ENCODE measurements around the gene TRPM3.
"Not testable (repeated sequence)": the region's sequence is repeated elsewhere in the genome, so short reads cannot be mapped to it uniquely, and the experiment has no call there.

The TRPM3 gene

GRCh38 chr9:70994582-70994981 is 126.8 kb downstream of the TRPM3 start:
- DNase-seq = no peak

- no peak for DNase-seq
These were observed 132.9 kb downstream of the TRPM3 start for GRCh38 chr9:70988551-70988950.

- no peak for DNase-seq
These were observed 133.4 kb downstream of the TRPM3 start for GRCh38 chr9:70987986-70988385.

- no peak for DNase-seq
These were observed 134.4 kb downstream of the TRPM3 start for GRCh38 chr9:70986984-70987383.

GRCh38 chr9:70983723-70984295 is 137.6 kb downstream of the TRPM3 start:
- no peak for DNase-seq

- DNase-seq = no peak
These were observed 140.1 kb downstream of the TRPM3 start for GRCh38 chr9:70981312-70981711.

GRCh38 chr9:70979966-70980365 is 141.5 kb downstream of the TRPM3 start:
- DNase-seq = no peak

GRCh38 chr9:70978085-70978484 is 143.3 kb downstream of the TRPM3 start:
- no peak for DNase-seq

GRCh38 chr9:70975821-70976220 is 145.6 kb downstream of the TRPM3 start:
- DNase-seq = no peak

GRCh38 chr9:70971723-70972122 is 149.7 kb downstream of the TRPM3 start:
- DNase-seq = no peak

- not testable (repeated sequence) for DNase-seq
These were observed 155.0 kb downstream of the TRPM3 start for GRCh38 chr9:70966380-70966779.

GRCh38 chr9:70964861-70965260 is 156.6 kb downstream of the TRPM3 start:
- DNase-seq = no peak

- no peak for DNase-seq
These were observed 157.9 kb downstream of the TRPM3 start for GRCh38 chr9:70963554-70963953.

- no peak for DNase-seq
These were observed 158.5 kb downstream of the TRPM3 start for GRCh38 chr9:70962761-70963440.

- DNase-seq = no peak
These were observed 162.1 kb downstream of the TRPM3 start for GRCh38 chr9:70959366-70959765.

GRCh38 chr9:70954596-70955143 is 166.8 kb downstream of the TRPM3 start:
- DNase-seq = no peak

GRCh38 chr9:70954126-70954525 is 167.3 kb downstream of the TRPM3 start:
- DNase-seq = no peak

- no peak for DNase-seq
These were observed 169.4 kb downstream of the TRPM3 start for GRCh38 chr9:70951749-70952727.

GRCh38 chr9:70950270-70950669 is 171.2 kb downstream of the TRPM3 start:
- DNase-seq = no peak

GRCh38 chr9:70949239-70949638 is 172.2 kb downstream of the TRPM3 start:
- no peak for DNase-seq

- no peak for DNase-seq
These were observed 172.7 kb downstream of the TRPM3 start for GRCh38 chr9:70948744-70949143.

- no peak for DNase-seq
These were observed 173.9 kb downstream of the TRPM3 start for GRCh38 chr9:70947511-70947910.

- DNase-seq = no peak
These were observed 174.3 kb downstream of the TRPM3 start for GRCh38 chr9:70947086-70947485.
